ENCODE results near the gene FBXL13. TPM values are rescaled to one million over a fixed set of nuclear protein-coding genes. Genes with fewer than 3 reads are reported as not detected.
"Not testable (repeated sequence)": the region's sequence is repeated elsewhere in the genome, so short reads cannot be mapped to it uniquely, and the experiment has no call there.

FBXL13 gene
- total and polyA plus RNA-seq, 2 experiments from 2014 or later: 2.1 to 2.2 TPM

DNA sequence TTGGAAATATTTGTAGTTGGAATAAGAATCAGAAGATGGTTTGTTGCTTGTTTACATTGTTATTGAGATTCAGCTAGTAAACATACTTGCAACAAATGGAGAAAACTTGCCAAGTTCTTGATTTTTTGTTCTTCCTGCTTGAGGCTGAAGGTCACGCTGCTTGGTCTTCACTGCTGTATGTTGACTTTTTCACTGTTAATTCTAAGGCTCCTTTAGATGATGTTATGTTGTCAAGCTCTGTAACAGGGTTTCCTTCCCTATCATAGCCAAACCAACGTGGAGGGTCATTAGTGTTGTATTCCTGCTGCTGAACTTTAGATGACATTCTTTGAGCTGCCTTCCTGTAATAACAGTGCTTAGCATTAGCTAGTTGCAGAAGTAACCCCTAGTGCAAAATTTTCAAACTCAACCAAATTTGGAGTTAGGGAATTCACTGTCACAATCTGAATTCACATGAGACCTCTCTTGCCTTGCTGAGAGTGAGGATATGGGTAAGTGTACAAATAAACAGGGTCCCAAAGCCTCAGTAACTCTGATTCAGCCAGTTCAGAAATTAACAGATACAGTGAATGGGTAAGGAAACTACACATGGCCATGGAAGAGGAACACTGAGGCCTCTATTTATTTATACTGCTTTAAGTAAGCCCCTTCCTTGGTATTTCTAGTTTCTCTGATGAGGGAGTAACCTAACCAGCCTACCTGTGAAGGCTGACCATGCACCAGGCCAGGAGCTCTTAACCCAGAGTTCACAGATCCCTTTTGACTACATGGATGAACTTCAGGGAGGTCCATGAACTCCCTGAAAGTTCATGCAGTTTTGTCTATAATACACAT lies 261.2 kb downstream of the FBXL13 start:
- H3K36me3 ChIP-seq: no peaks in the 10 kb centered on the region
- H3K4me1 ChIP-seq (ENCODE audit: low read depth): no peaks in the 10 kb centered on the region
- H3K9me3 ChIP-seq (ENCODE audit: low read depth): no peaks in the 10 kb centered on the region
- TF ChIP-seq, protein P1, sequence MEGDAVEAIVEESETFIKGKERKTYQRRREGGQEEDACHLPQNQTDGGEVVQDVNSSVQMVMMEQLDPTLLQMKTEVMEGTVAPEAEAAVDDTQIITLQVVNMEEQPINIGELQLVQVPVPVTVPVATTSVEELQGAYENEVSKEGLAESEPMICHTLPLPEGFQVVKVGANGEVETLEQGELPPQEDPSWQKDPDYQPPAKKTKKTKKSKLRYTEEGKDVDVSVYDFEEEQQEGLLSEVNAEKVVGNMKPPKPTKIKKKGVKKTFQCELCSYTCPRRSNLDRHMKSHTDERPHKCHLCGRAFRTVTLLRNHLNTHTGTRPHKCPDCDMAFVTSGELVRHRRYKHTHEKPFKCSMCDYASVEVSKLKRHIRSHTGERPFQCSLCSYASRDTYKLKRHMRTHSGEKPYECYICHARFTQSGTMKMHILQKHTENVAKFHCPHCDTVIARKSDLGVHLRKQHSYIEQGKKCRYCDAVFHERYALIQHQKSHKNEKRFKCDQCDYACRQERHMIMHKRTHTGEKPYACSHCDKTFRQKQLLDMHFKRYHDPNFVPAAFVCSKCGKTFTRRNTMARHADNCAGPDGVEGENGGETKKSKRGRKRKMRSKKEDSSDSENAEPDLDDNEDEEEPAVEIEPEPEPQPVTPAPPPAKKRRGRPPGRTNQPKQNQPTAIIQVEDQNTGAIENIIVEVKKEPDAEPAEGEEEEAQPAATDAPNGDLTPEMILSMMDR (IDR thresholded peaks at IDR 0.05; ENCODE audit: low read depth, low read length): no peak
- DNase-seq (ENCODE audit: low read depth in 1 of 2, low spot score in 1 of 2): no peak
- no peak overlapping the region for H3K27ac ChIP-seq
- H3K27me3 ChIP-seq: no peaks in the 10 kb centered on the region
- H3K4me3 ChIP-seq: no peak overlapping the region

DNA sequence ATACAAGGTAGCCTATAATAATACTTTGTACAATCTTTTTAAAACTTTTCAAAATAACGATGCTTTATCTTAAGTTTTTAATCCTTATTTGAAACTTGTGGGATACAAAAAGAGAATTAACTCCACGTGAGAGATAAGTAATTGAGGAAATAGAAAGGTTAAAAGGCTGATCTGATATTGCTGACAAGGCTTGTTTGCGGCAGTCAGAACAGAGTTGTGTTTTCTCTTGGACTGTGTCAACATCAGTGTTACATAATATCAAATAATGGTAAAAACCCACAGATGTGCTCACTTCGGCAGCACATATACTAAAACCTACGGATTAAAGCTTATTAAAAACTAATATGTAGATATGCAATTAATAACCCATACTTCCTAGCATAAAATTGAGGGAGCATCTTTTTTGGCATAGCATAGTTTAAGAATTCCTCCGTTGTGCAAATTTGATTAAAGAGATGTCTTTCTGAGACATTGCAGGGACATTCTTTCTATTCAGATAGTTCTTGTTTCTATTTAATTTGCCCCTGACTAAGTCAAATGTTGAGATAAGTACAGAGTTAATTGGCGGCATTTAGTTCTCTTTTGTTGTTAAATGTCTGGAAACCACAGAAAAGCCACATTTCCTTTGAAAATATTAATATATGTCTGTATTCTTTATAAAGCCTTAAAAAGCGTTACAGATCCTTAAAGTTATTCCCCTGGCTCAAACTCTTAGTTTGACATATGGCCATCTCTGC lies 262.5 kb downstream of the FBXL13 start:
- no peak overlapping the region for H3K27ac ChIP-seq
- H3K4me1 ChIP-seq (ENCODE audit: low read depth): no peaks in the 10 kb centered on the region
- H3K36me3 ChIP-seq: no peaks in the 10 kb centered on the region
- no peaks in the 10 kb centered on the region for H3K27me3 ChIP-seq
- no peak overlapping the region for H3K4me3 ChIP-seq
- no peaks in the 10 kb centered on the region for H3K9me3 ChIP-seq (ENCODE audit: low read depth)
- TF ChIP-seq, protein P1 (IDR thresholded peaks at IDR 0.05; ENCODE audit: low read depth, low read length): no peak
- DNase-seq (ENCODE audit: low read depth in 1 of 2, low spot score in 1 of 2): peak in 1 of 2 donors; percentile 31

DNA sequence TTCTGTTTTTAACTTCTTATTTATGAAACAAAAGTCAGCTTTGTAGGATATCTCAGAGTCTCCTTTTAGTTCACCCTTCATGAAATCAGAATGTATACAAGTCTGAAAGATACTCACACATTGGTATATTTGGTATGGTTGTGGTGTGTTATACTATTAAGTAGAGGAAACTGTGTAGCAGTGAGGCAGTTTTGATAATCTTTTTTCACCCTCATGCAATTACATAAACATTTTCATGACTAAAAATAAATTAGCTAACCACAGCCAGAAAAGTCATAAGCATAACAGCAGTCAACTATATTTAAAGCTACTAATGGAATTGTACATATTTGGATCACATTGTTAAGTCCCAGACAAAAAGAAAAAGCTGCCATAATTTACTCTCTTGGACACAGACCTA lies 263.7 kb downstream of the FBXL13 start:
- TF ChIP-seq, protein P1 (IDR thresholded peaks at IDR 0.05; ENCODE audit: low read depth, low read length): no peak
- Histone ChIP-seq H3K36me3 (no peaks in the 10 kb centered on the region), H3K27ac (no peak overlapping the region), H3K9me3 (ENCODE audit: low read depth) (no peaks in the 10 kb centered on the region), H3K4me1 (ENCODE audit: low read depth) (no peaks in the 10 kb centered on the region), H3K27me3 (no peaks in the 10 kb centered on the region), H3K4me3 (no peak overlapping the region)
- DNase-seq (ENCODE audit: low read depth in 1 of 2, low spot score in 1 of 2): no peak

DNA sequence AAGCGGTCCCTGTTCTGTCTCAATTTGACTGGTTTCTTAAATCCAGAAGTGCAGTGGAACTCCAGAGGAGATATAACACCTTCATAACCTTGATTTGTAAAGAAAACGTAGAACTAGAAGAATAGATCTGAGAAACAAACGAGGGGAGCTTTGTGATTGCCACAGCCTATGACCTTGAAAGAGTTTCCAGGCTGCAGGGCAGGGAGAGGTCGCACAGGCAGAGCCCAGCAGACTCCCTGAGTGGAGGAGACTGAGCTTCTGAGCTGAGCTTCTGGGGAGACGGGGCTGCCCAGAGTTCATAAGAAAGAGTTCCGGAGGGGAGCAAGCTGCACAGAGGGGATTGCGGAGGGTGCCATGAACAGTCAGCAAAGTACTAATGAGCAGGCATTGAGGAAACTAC lies 268.0 kb downstream of the FBXL13 start:
- TF ChIP-seq, protein P1 (IDR thresholded peaks at IDR 0.05; ENCODE audit: low read depth, low read length): no peak

DNA sequence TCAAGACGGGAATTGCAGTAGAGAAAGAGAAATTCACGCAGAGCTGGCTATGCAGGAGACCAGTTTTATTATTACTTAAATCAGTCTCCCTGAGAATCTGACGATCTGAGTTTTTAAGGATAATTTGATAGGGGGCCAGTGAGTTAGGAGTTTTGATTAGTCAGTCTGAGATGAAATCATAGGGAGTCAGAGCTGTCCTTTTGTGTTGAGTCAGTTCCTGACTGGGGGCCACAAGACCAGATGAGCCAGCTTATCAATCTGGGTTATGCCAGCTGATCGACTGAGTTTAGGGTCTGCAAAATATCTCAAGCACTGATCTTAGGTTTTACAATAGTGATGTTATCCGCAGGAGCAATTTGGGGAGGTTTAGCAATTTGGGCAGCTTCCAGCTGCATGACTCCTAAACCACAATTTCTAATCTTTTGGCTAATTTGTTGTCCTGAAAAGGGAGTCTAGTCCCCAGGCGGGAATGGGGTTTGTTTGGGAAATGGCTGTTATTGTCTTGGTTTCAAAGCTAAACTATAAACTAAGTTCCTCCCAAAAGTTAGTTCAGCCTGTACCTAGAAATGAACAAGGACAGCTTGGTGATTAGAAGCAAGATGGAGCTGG lies 278.5 kb downstream of the FBXL13 start:
- not testable (repeated sequence) for H3K27me3 ChIP-seq; H3K4me1 ChIP-seq (ENCODE audit: low read depth); H3K4me3 ChIP-seq; H3K9me3 ChIP-seq (ENCODE audit: low read depth); H3K36me3 ChIP-seq; H3K27ac ChIP-seq
- DNase-seq (ENCODE audit: low read depth in 1 of 2, low spot score in 1 of 2): peak in 1 of 2 donors; percentile 57

More for the DNA sequence above, 268.0 kb downstream of the FBXL13 start:
- no peaks in the 10 kb centered on the region for H3K27me3 ChIP-seq
- H3K9me3 ChIP-seq (ENCODE audit: low read depth): no peaks in the 10 kb centered on the region
- H3K4me3 ChIP-seq: no peak overlapping the region
- DNase-seq (ENCODE audit: low read depth in 1 of 2, low spot score in 1 of 2): no peak
- H3K36me3 ChIP-seq: no peaks in the 10 kb centered on the region
- peak overlapping the region; percentile 43 for H3K27ac ChIP-seq
- no peaks in the 10 kb centered on the region for H3K4me1 ChIP-seq (ENCODE audit: low read depth)

DNA sequence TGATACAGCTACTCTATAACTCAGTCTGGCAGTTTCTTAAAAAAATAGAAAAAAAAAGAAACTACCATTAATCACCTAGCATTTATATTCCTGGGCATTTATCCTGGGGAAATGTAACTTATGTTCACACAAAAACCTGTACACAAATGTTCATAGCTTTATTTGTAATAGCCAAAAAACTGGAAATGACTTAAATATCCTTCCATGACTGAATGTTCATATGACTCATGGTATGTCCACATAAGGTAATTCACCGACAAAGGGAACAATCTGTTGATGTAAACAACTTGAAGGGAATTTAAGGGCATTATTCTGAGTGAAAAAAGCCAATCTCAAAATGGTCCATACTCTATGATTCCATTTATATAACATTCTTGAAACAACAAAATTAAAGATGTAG lies 280.0 kb downstream of the FBXL13 start:
- not testable (repeated sequence) for H3K27me3 ChIP-seq; H3K4me1 ChIP-seq (ENCODE audit: low read depth); H3K27ac ChIP-seq; H3K4me3 ChIP-seq; H3K9me3 ChIP-seq (ENCODE audit: low read depth); H3K36me3 ChIP-seq
- peak in 1 of 2 donors; percentile 30 for DNase-seq (ENCODE audit: low read depth in 1 of 2, low spot score in 1 of 2)

DNA sequence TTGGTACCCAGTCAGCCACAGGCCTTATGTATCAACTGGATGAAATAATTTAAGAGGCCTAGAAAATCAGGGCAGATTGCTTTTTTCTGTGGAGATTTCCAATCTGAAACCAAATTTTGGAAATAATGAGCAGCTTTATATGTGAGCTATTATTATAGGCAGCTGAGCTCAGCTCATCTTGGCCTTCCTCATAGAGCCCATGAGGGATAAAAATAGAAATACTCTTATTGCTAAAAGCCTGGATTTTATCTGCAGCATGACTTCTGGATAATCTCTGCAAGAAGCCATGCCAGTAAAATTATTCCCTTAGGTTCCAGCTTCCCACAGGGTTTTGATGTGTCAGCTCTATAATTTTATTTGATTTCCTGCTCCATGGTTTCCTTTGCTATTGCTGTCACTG lies 282.8 kb downstream of the FBXL13 start:
- not testable (repeated sequence) for H3K27me3 ChIP-seq; H3K27ac ChIP-seq; H3K9me3 ChIP-seq (ENCODE audit: low read depth); H3K36me3 ChIP-seq; DNase-seq (ENCODE audit: low read depth in 1 of 2, low spot score in 1 of 2); H3K4me1 ChIP-seq (ENCODE audit: low read depth); H3K4me3 ChIP-seq

DNA sequence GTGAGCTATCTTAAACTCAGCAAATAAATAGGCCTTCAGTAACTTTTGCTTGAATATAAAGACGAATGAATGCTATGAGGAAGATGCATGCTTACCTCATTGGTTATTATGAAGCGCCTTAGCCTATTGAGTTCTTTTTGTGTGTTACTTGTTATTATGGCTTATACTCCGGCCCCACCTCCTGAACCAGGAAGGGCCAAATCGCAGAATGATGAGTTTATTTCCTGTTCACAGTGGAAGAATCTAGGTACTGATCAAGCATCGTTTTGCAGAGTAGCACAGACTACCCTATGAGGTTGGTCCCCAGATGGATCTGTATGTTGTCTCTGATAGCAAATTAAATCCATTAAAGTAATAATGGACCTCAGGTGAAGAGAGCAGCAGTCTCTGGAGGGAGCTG lies 283.2 kb downstream of the FBXL13 start:
- not testable (repeated sequence) for H3K27me3 ChIP-seq; H3K4me3 ChIP-seq; H3K4me1 ChIP-seq (ENCODE audit: low read depth); DNase-seq (ENCODE audit: low read depth in 1 of 2, low spot score in 1 of 2); H3K9me3 ChIP-seq (ENCODE audit: low read depth); H3K27ac ChIP-seq; H3K36me3 ChIP-seq

DNA sequence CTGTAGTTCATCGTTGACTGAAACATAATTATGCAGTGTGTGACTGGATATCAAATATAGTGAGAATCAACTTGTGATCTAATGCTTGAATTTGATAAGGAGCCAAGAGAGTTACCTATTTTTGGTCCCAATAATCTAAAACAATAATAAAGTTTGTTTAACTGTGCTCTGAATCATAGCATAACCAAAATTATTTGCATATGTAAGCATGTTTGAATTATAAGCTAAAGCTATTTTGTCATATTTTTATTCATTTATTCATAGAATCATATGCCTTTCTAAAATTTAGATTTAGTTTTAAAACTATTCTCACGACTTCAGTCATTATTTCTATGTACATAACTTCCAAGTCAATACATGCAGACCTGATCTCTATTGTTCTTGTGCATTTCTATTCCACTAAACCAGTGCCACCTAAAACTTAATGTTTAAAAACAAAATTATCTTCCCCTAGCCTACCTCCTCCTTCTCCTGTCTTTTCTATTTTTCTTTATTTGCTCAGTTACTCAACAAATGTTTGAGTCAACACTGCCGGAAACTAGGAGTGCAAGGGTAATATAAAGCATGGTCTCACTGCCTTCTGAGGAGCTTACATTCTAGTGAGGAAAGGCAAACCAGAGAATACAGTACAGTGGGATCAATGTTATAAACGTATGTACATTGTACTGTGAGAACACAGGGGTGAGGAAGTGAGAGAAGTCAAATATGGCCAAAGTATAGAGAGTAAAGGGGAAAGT lies 284.1 kb downstream of the FBXL13 start:
- H3K4me1 ChIP-seq (ENCODE audit: low read depth); H3K4me3 ChIP-seq; H3K9me3 ChIP-seq (ENCODE audit: low read depth); H3K27me3 ChIP-seq; H3K27ac ChIP-seq; DNase-seq (ENCODE audit: low read depth in 1 of 2, low spot score in 1 of 2); H3K36me3 ChIP-seq: not testable (repeated sequence)
